ENCODE data around the gene ELP4.

DNA sequence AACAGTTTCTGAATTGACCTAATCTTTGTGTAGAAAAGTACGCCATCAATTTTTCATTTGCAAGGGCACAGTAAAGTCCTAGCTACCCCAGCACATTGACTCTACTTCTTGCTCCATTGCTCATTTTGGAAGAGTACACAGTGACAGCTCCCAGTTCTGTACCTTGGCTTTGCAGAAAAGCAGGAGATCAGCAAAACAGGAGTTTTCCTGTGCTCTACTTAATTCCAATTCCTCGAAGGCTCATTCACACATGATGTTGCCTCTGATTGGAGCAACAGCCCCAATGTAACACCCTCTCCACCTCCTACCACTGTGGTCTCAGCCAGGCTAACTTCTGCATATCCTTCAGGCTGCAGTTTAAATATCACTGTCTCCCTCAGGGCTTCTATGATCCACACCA lies 182.9 kb downstream of the ELP4 start:
- TF ChIP-seq, protein P1, sequence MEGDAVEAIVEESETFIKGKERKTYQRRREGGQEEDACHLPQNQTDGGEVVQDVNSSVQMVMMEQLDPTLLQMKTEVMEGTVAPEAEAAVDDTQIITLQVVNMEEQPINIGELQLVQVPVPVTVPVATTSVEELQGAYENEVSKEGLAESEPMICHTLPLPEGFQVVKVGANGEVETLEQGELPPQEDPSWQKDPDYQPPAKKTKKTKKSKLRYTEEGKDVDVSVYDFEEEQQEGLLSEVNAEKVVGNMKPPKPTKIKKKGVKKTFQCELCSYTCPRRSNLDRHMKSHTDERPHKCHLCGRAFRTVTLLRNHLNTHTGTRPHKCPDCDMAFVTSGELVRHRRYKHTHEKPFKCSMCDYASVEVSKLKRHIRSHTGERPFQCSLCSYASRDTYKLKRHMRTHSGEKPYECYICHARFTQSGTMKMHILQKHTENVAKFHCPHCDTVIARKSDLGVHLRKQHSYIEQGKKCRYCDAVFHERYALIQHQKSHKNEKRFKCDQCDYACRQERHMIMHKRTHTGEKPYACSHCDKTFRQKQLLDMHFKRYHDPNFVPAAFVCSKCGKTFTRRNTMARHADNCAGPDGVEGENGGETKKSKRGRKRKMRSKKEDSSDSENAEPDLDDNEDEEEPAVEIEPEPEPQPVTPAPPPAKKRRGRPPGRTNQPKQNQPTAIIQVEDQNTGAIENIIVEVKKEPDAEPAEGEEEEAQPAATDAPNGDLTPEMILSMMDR (IDR thresholded peaks at IDR 0.05; ENCODE audit: poor library complexity), result no peak
- TF ChIP-seq EZH2 (IDR thresholded peaks at IDR 0.05; ENCODE audit: borderline replicate concordance), result no peak
- no peak for TF ChIP-seq EZH2phosphoT487 (IDR thresholded peaks at IDR 0.05; ENCODE audit: low read depth, severe bottlenecking, unreplicated experiment)
